Measurements from ENCODE around the gene C18orf32. TPM values are rescaled to one million over a fixed set of nuclear protein-coding genes. Genes with fewer than 3 reads are reported as not detected.
"Not testable (repeated sequence)": the region's sequence is repeated elsewhere in the genome, so short reads cannot be mapped to it uniquely, and the experiment has no call there.

C18orf32 gene
- polyA plus RNA-seq, 3 donors from 2014 or later, result 106 to 170 (median 122) TPM

DNA sequence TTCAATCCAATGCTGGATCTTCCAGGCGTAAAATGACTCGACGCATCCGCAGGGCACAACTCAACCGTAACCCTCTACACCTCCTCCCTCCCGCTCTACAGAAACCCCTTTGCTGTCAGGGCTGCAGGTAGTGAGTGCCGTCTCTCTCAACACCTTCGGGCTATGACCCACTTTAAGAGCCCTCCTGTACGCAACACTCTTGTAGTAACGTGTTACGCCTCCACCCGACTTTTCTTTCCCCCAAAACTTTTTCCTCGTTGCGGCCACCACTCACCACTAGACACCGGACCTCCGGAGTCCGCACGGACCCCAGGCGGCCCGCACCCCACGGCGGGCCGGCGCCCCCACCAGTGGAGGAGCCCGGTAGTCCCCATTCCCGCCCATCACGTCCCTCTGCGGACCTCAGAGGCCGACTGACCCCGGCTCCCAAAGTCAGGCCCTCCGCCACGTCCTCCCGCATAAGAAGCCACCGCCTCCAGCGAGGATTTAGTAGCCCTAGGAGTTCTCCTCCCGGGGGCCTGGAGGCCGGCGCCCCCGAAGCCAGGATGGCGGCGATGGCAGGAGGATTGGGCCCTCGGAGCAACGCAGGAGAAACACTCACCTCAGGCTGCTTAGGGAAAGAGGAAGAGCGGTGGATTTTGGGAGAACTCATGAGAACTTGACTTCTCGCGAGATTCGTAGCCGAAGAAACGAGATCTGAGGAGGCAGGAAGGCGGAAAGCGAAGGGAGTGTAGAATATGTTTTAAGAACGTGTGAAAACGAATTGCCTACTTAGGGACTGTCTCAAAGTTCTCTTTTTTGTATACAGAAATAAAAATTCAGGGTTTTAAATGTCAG is 5.0 kb upstream of the C18orf32 start, which contains the start of gene RPL17:
RPL17 (minus strand) TSS at position 609 of the 837 bp plus-strand sequence.
- H3K36me3 Mint-ChIP-seq, result peaks cover 23 to 36% (median 27%) of the 10 kb centered on the region in 3 donors
- H3K27me3 Mint-ChIP-seq (ENCODE audit: low read depth in 3 of 3), result peaks cover 7 to 21% (median 13%) of the 10 kb centered on the region in 3 donors
- H3K9me3 Mint-ChIP-seq, result no peaks in the 10 kb centered on the region
- DNase-seq, result peak; percentile 89 to 93 (median 92)
- peak within 1 kb of the TSS; percentile 92 to 99 (median 98) for H3K27ac Mint-ChIP-seq
- H3K4me3 Mint-ChIP-seq, result peak within 1 kb of the TSS; percentile 90 to 99 (median 96)
- H3K4me1 Mint-ChIP-seq, result peaks cover 37 to 59% of the 10 kb centered on the region in 2 donors

DNA sequence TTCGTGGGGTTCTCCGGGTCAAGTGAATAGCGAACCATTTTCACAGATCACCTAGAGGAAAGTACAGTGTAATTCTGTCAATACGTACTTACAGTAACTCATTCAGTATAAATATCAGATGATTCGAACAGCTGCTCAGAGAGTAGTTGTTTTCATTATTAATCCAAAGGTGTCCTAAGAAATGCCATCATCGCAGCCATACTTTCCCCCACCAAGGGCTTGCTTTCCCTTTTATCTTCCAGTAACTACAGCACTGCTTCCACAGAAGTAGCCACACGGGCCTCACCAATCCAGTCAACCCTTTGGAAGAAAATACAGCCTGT is 4.5 kb upstream of the C18orf32 start:
- peaks cover 40 to 62% of the 10 kb centered on the region in 2 donors for H3K4me1 Mint-ChIP-seq

DNA sequence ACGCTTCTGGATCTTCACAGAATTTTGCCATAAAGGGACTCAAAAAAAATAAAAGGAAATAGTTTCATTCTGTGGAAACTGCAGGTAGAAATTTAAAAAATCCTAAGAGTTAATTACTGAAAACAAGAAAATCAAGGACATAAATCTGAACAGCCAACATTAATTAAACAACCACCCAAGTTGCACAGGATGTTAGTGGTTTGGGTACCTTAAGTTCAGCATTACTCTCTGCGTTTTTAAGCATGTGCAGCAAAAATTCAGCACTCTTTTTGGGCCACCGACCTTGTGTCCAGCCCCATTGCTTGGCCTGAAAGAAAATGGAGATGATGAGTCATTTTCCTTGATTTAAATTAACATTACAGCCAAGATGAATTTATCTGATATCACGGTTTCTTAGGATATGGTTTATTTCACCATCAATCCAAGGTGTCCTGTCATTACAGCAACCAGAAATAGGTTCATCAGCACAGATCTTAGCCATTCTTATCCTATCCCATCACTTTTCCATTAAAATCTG is 3.3 kb upstream of the C18orf32 start:
- peak overlapping the region; percentile 92 to 99 (median 98) for H3K27ac Mint-ChIP-seq
- H3K27me3 Mint-ChIP-seq (ENCODE audit: low read depth in 3 of 3), result peaks cover 12 to 26% (median 20%) of the 10 kb centered on the region in 3 donors
- peak overlapping the region; percentile 90 to 99 (median 96) for H3K4me3 Mint-ChIP-seq
- no peaks in the 10 kb centered on the region for H3K9me3 Mint-ChIP-seq
- H3K36me3 Mint-ChIP-seq, result peaks cover 23 to 36% (median 27%) of the 10 kb centered on the region in 3 donors
- peaks cover 49 to 70% of the 10 kb centered on the region in 2 donors for H3K4me1 Mint-ChIP-seq
- DNase-seq, result peak in 1 of 3 donors; percentile 21

More for the DNA sequence above, 4.5 kb upstream of the C18orf32 start:
- Mint-ChIP-seq H3K4me3 (peak overlapping the region; percentile 90 to 99 (median 96)), H3K27me3 (ENCODE audit: low read depth in 3 of 3) (peaks cover 12 to 26% (median 19%) of the 10 kb centered on the region in 3 donors), H3K9me3 (no peaks in the 10 kb centered on the region), H3K27ac (peak overlapping the region; percentile 92 to 99 (median 98)), H3K36me3 (peaks cover 23 to 36% (median 27%) of the 10 kb centered on the region in 3 donors)
- no peak for DNase-seq

DNA sequence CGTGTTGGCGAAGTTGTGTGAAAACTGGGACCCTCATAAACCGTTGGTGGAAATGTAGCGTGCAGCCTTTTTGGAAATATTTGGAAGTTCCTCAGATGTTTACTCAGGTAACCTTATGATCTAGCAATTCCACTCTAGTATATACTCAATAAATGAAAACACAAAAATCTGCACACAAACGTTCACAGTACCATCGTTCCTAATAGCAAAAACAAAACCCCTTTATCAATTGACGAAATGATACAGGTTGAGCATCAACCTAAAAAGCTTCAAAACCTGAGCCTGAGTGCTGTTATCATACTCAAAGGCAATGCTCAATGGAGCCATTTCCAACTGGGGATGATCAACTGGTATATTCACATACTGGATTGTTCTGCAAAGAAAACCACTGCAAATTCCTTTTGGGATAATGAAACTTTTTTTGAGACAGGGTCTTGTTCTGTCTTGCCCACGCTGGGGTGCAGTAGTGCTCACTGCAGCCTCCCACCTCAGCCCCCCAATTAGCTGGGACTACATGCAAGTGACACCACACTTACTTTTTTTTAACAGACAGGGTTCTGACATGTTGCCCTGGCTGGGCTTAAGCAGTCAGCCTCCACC is 777 bp upstream of the C18orf32 start:
- DNase-seq, result no peak
- peaks cover 59 to 86% of the 10 kb centered on the region in 2 donors for H3K4me1 Mint-ChIP-seq
- H3K27me3 Mint-ChIP-seq (ENCODE audit: low read depth in 3 of 3), result peaks cover 12 to 26% (median 20%) of the 10 kb centered on the region in 3 donors
- H3K36me3 Mint-ChIP-seq, result peaks cover 29 to 44% (median 35%) of the 10 kb centered on the region in 3 donors
- peak overlapping the region; percentile 92 to 100 (median 98) for H3K27ac Mint-ChIP-seq
- peak overlapping the region; percentile 91 to 98 (median 94) for H3K4me3 Mint-ChIP-seq
- no peaks in the 10 kb centered on the region for H3K9me3 Mint-ChIP-seq

DNA sequence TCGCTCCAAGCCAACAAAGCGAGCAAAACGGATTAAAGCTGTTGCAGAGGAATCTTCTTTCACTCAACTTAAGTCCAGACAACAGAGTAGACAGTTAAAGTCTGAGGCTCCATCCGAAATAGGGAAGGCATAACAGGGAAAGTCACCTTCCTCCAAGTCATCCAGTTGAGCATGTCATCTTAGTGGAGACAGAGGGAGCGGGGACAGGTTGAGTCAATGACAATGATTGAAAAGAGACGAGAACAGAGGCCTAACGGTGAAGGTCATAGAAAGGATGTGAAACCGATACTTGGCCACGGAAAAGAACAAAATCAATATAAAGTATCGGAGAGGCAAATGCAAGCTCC is 455 bp downstream of the C18orf32 start:
- H3K4me1 Mint-ChIP-seq, result peaks cover 51 to 75% of the 10 kb centered on the region in 2 donors

DNA sequence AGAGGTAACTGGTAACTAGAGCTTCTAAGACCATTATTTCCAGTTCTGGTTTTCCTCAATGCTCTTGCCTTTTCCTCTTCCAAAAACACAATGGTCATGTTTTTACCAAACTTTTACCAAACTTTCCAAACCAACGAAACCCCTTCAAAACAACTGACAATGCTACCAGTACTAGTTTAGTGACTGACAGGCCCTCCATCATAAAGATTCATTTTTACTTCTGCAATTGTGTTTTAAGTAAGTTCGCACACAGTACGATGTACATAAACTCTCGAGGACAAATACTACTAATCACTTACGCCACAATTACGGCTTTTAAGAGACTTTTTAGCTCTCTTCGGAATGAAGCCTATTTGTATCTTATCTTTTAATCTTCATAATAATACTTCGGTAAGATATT is 900 bp downstream of the C18orf32 start:
- peaks cover 35 to 48% (median 39%) of the 10 kb centered on the region in 3 donors for H3K36me3 Mint-ChIP-seq
- peak overlapping the region; percentile 91 to 98 (median 94) for H3K4me3 Mint-ChIP-seq
- no peaks in the 10 kb centered on the region for H3K9me3 Mint-ChIP-seq
- peaks cover 12 to 16% (median 15%) of the 10 kb centered on the region in 3 donors for H3K27me3 Mint-ChIP-seq (ENCODE audit: low read depth in 3 of 3)
- DNase-seq, result no peak
- peaks cover 48 to 75% of the 10 kb centered on the region in 2 donors for H3K4me1 Mint-ChIP-seq
- peak overlapping the region; percentile 92 to 100 (median 98) for H3K27ac Mint-ChIP-seq

More for the DNA sequence above, 455 bp downstream of the C18orf32 start:
- Mint-ChIP-seq H3K27me3 (ENCODE audit: low read depth in 3 of 3) (peaks cover 12 to 18% (median 17%) of the 10 kb centered on the region in 3 donors), H3K27ac (peak overlapping the region; percentile 92 to 100 (median 98)), H3K9me3 (no peaks in the 10 kb centered on the region), H3K36me3 (peaks cover 34 to 48% (median 40%) of the 10 kb centered on the region in 3 donors), H3K4me3 (peak overlapping the region; percentile 91 to 98 (median 94))
- DNase-seq, result no peak

DNA sequence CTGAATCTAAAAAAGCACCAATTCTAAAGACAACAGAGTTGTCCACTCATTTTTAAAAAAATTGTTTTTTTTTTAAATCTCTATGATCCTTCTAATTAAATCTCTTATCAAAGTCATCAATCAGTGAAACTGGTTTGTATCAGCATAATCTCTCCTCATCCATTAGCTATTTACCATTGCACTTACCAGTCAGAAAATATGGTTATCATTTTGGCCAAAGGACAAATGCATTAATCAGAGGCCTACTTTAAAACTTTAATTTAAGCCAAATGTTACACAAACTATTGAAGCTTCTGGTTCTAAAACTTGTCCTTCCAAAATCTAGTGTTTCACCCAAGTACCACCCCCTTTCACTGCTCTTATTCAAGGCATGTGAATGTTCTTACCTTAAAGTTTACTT is 3.8 kb downstream of the C18orf32 start:
- no peak for DNase-seq
- Mint-ChIP-seq H3K4me3 (no peak overlapping the region), H3K27me3 (ENCODE audit: low read depth in 3 of 3) (peaks cover 8 to 14% (median 13%) of the 10 kb centered on the region in 3 donors), H3K4me1 (peaks cover 36 to 51% of the 10 kb centered on the region in 2 donors), H3K27ac (peak overlapping the region in 3 of 6 donors; percentile 12 to 21 (median 17)), H3K36me3 (peaks cover 24 to 36% (median 33%) of the 10 kb centered on the region in 3 donors), H3K9me3 (no peaks in the 10 kb centered on the region)

DNA sequence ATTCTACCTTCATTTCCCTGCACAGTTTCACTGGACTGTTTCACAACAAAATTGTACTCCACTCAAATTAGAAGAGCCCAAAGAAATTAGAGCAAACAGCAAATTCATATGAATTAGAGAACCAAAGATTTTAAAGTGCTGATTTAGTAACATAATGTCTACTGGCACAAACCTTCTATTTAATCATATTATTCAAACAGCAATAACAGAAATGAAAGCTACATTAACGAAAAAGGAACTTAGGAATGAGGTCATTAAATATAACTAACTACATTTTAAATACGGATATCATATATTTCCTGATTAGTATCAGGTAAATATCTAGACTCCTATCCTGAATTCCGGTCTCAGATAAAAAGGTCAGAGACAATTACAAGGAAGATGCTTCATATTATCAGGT is 5.1 kb downstream of the C18orf32 start:
- H3K27ac Mint-ChIP-seq, result peak overlapping the region in 2 of 6 donors; percentile 18 to 47
- no peak for DNase-seq
- H3K9me3 Mint-ChIP-seq, result no peaks in the 10 kb centered on the region
- H3K4me3 Mint-ChIP-seq, result no peak overlapping the region
- H3K4me1 Mint-ChIP-seq, result peaks cover 26 to 44% of the 10 kb centered on the region in 2 donors
- peaks cover 23 to 34% (median 30%) of the 10 kb centered on the region in 3 donors for H3K36me3 Mint-ChIP-seq
- peaks cover 3 to 6% (median 4%) of the 10 kb centered on the region in 3 donors for H3K27me3 Mint-ChIP-seq (ENCODE audit: low read depth in 3 of 3)

DNA sequence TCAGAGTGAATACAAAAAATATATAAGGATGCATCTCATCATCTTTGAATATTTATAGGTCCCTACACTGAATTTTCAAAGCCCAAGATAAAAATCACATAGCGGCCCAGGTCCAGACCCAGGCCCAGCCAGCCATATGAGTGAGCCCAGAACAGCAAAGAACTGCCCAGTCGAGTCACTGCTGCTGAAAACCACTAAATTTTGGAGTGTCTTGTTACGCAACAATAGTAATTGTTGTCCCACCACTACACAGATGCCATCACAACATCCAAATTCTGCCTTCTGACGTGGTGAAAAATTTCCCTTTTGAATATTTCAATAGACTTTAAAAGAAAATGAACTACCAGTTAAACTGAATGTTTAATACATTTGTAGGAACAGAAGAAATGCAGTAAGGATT is 5.7 kb downstream of the C18orf32 start:
- Mint-ChIP-seq H3K27ac (no peak overlapping the region), H3K36me3 (peaks cover 23 to 39% (median 34%) of the 10 kb centered on the region in 3 donors), H3K9me3 (no peaks in the 10 kb centered on the region), H3K4me3 (no peak overlapping the region), H3K27me3 (ENCODE audit: low read depth in 3 of 3) (peaks cover 0 to under 1% (median 0%) of the 10 kb centered on the region in 3 donors), H3K4me1 (peaks cover 25 to 47% of the 10 kb centered on the region in 2 donors)
- no peak for DNase-seq

DNA sequence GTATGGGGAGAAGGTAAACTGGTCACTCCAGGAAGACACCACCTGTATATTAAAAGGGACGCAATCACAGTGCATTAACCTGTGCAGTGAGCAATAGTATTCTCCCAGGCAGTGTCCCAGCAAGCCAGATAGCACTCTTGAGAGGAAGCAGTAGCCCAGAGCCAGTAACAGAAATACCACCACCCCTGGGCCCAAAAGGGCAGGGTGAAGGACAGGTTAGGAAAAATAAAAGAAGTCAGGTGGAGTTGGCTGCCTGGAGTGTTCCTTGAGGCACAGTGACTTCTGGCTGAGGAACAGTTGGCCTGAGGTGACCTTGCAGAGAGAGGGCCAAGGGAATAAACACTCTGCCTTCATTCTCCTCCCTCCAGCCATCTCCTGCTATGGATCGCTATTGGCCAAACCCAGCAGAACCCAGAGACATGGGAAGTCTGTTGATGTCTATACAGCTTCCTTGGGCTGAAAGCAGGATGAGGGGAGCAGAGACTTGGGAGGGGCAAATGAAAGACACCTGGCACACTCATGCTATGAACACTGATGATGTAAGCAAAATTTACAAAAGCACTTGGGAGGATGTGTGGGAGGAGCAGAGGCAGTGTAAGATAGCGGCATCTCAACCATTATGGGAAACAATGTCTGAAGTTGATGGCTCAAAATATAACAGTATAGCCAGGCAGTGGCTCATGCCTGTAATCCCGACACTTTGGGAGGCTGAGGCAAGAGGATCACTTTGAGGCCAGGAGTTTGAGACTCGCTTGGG is 7.5 kb downstream of the C18orf32 start:
- peak overlapping the region in 4 of 6 donors; percentile 6 to 74 (median 8) for H3K27ac Mint-ChIP-seq
- no peak for DNase-seq
- peaks cover 24 to 41% (median 35%) of the 10 kb centered on the region in 3 donors for H3K36me3 Mint-ChIP-seq
- no peaks in the 10 kb centered on the region for H3K9me3 Mint-ChIP-seq
- peaks cover 13 to 35% of the 10 kb centered on the region in 2 donors for H3K4me1 Mint-ChIP-seq
- no peaks in the 10 kb centered on the region for H3K27me3 Mint-ChIP-seq (ENCODE audit: low read depth in 3 of 3)
- no peak overlapping the region for H3K4me3 Mint-ChIP-seq

DNA sequence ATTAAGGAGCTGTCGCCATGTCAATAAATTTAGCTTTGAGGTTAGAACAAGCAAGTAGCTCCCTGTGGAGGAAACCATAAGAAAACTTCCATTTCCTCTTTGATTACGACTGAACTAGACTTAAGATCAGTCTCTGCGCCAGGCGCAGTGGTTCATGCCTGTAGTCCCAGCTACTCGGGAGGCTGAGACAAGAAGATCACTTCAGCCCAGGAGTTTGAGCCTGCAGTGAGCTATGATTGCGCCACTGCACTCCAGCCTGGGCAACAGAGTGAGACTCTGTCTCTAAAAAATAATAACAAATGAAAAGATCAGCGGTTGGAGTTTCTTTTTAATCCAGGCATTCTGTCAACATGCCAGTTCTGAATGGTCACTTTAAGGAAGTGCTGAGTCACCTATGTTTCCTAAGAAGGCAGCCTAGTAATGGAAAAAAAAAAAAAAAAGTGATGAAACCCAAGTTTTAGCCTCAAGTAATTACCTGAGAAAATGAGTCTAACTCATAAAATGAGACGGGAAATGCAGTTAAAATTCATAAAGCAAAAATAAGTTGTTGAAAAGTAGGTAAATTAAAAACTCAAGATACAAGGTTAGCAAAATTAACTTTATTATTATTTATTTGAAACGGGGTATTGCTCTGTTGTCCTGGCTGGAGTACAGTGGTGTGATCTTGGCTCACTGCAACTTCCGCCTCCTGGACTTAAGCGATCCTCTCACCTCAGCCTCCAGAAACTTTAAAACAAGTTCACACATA is 10.2 kb downstream of the C18orf32 start:
- no peak for DNase-seq
- Mint-ChIP-seq H3K4me3 (no peak overlapping the region), H3K4me1 (peaks cover 5 to 22% of the 10 kb centered on the region in 2 donors), H3K27ac (peak overlapping the region in 3 of 6 donors; percentile 28 to 80 (median 45)), H3K9me3 (no peaks in the 10 kb centered on the region), H3K36me3 (peaks cover 19 to 28% (median 27%) of the 10 kb centered on the region in 3 donors), H3K27me3 (ENCODE audit: low read depth in 3 of 3) (peaks cover 0 to 4% (median 3%) of the 10 kb centered on the region in 3 donors)

DNA sequence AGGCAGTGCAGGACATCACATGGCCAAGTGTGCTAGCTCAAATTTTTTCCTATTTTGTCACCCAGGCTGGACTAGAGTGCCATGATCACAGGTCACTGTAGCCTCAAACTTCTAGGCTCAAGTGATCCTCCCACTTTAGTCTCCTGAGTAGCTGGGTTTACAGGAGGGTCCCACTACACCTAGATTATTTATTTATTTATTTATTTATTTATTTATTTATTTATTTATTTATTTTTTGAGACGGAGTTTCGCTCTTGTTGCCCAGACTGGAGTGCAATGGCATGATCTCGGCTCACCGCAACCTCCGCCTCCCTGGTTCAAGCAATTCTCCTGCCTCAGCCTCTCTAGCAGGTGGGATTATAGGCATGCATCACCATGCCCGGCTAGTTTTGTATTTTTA is 12.1 kb downstream of the C18orf32 start:
- DNase-seq; H3K27me3 Mint-ChIP-seq (ENCODE audit: low read depth in 3 of 3); H3K4me3 Mint-ChIP-seq; H3K27ac Mint-ChIP-seq; H3K9me3 Mint-ChIP-seq: not testable (repeated sequence)
- H3K36me3 Mint-ChIP-seq, result peaks cover 16 to 17% (median 17%) of the 10 kb centered on the region in 3 donors
- peaks cover 4 to 13% of the 10 kb centered on the region in 2 donors for H3K4me1 Mint-ChIP-seq

Data from immature natural killer cell (primary cell).